Coronary artery (tissue), 2 donors: ENCODE measurements around the gene KITLG.
A peak's percentile ranks its signal among the peaks of the same experiment; 100 is the strongest.

Source experiments
- DNase-seq: peaks from one replicate; pipeline ENCODE4 v3.0.0-alpha.2; 2017; ENCODE audit warnings: low spot score
- H3K27ac ChIP-seq, 2 donors: fragments of 200-600 bp; sonication (generic); one replicate each; pipeline ENCODE4 v1.5.1; 2016 to 2019
- H3K4me3 ChIP-seq: fragments of 200-600 bp; sonication (generic); 2 replicates; pipeline ENCODE4 v1.5.1; 2016; ENCODE audit warnings: mild to moderate bottlenecking, moderate library complexity
- CTCF ChIP-seq: fragments of 200-600 bp; sonication (generic); IDR thresholded peaks from one replicate; pipeline ENCODE4 v1.5.1; 2019; ENCODE audit warnings: antibody characterized with exemption

Gene KITLG

GRCh38 chr12:88576866-88577265 lies 3.4 kb downstream of the KITLG start:
- Histone ChIP-seq H3K4me3 (peak overlapping the region; percentile 36), H3K27ac (peak overlapping the region in 1 of 2 donors; percentile 11)
- DNase-seq, result no peak
- TF ChIP-seq CTCF, result no peak

- no peak for TF ChIP-seq CTCF
- peak overlapping the region in 1 of 2 donors; percentile 13 for H3K27ac ChIP-seq
- no peak for DNase-seq
- no peak overlapping the region for H3K4me3 ChIP-seq
Measured at GRCh38 chr12:88575361-88575970, 4.8 kb downstream of the KITLG start.

- Histone ChIP-seq H3K4me3 (peak overlapping the region; percentile 60), H3K27ac (peak overlapping the region; percentile 22 to 59)
- no peak for TF ChIP-seq CTCF
- DNase-seq, result no peak
Measured at GRCh38 chr12:88574278-88574677, 6.0 kb downstream of the KITLG start.

GRCh38 chr12:88573583-88573982 lies 6.7 kb downstream of the KITLG start:
- Histone ChIP-seq H3K27ac (peak overlapping the region in 1 of 2 donors; percentile 14), H3K4me3 (no peak overlapping the region)
- DNase-seq, result no peak

GRCh38 chr12:88572781-88573549 lies 7.3 kb downstream of the KITLG start:
- no peak for TF ChIP-seq CTCF
- Histone ChIP-seq H3K4me3 (no peak overlapping the region), H3K27ac (peak overlapping the region in 1 of 2 donors; percentile 14)
- no peak for DNase-seq

More at GRCh38 chr12:88573583-88573982, 6.7 kb downstream of the KITLG start:
- no peak for TF ChIP-seq CTCF

- TF ChIP-seq CTCF, result no peak
- no peak overlapping the region for H3K27ac ChIP-seq
- H3K4me3 ChIP-seq, result no peak overlapping the region
- DNase-seq, result no peak
Measured at GRCh38 chr12:88571543-88571942, 8.7 kb downstream of the KITLG start.

- no peak overlapping the region for H3K4me3 ChIP-seq
- no peak overlapping the region for H3K27ac ChIP-seq
- no peak for TF ChIP-seq CTCF
- no peak for DNase-seq
Measured at GRCh38 chr12:88570103-88570502, 10.2 kb downstream of the KITLG start.
